NCI-H1105 (cell line): ENCODE results near the gene ARHGAP33.

Experiments used
- DNase-seq: peaks from one replicate; lab custom pipeline; 2025; lab: John Stamatoyannopoulos, UW

ARHGAP33 gene

GRCh38 chr19:35775298-35776101 is at the start of gene ARHGAP33:
ARHGAP33 (plus strand) TSS chr19:35775564; CDS start chr19:35775659, 95 bp downstream.
- DNase-seq, result peak; percentile 99

DNA sequence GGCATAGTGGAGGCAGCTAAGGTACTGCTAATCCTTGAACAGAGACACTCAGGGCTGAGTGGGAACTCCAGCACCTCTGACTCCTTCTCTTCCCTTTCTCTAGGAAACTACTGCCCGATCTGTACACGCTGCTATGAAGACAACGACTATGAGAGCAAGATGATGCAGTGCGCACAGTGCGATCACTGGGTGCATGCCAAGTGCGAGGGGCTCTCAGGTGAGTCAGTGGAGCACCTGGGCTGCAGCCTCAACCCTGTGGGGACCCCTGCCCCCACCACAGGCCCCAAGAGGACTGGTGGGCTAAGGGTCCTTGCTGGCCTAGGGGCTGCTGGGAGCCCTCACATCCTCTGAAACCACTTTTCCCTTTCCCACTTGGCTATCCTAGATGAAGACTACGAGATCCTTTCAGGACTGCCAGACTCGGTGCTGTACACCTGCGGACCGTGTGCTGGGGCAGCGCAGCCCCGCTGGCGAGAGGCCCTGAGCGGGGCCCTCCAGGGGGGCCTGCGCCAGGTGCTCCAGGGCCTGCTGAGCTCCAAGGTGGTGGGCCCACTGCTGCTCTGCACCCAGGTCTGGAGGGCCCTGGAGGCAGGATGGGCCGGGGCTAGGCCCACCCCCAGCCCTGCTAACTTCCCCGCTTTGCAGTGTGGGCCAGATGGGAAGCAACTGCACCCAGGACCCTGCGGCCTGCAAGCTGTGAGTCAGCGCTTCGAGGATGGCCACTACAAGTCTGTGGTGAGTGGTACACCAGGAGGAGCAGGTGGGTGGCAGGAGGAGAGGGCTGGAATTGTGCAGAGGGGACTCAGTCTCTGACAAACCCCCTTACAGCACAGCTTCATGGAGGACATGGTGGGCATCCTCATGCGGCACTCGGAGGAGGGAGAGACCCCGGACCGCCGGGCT is 48.1 kb upstream of the ARHGAP33 start:
- DNase-seq, result no peak

DNA sequence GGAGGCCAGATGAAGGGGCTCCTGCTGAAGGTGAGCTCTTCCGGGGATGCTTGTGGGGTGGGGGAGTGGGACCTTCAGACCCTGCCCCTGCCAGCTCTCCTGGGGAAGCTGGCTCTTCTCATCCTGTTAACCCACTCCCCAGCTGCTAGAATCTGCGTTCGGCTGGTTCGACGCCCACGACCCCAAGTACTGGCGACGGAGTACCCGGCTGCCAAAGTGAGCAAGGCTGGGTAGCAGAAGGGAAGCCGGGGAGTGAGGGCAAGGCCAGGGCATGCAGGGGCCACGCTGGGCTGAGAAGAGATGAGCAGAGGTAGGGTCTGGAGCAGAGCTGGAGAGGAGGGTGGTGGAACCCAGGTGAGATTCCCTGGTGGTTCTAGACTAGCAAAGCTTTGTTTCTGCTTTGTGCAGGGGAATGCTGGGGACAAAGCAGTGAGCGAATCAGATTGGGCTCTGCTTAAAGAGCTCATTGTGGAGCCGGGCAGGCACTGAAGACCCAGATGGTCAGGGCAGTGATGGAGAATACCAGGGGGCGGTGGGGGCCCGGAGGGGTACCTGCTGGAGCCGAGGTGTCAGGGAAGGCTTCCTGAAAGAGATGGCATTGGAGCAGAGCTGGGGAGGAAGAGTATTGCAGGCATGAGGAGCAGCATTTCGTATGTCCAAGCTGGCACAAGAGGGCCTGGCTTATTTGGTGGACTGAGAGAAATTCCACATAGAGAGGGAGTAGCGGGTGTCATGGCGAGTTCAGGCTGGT is 47.2 kb upstream of the ARHGAP33 start:
- no peak for DNase-seq

GRCh38 chr19:35729021-35729420 is 46.3 kb upstream of the ARHGAP33 start:
- no peak for DNase-seq

DNA sequence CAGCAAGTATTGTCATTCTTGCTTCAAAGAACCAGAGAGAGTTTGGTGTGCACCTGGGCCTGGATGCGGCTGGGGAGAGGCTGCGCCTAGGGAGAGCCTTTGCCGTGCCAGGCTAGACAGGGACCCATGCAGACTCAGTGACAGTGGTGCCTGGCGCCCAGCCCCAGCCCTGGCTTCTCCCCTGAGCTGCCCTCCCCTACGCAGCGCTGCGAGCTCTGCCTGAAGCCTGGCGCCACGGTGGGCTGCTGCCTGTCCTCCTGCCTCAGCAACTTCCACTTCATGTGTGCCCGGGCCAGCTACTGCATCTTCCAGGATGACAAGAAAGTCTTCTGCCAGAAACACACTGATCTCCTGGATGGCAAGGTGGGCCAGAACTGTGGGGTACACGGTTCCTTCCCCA is 45.6 kb upstream of the ARHGAP33 start:
- no peak for DNase-seq

DNA sequence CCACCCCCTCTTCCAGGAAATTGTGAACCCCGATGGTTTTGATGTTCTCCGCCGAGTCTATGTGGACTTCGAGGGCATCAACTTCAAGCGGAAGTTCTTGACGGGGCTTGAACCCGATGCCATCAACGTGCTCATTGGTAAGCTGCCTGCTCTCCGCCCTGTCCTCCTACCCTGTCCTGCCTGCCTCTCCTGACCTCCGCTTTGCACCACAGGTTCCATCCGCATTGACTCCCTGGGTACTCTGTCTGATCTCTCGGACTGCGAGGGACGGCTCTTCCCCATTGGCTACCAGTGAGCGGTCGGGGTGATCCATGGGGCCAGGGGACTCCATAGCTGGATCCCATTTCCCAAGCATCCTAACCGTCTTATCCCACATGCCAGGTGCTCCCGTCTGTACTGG is 45.0 kb upstream of the ARHGAP33 start:
- DNase-seq, result no peak

DNA sequence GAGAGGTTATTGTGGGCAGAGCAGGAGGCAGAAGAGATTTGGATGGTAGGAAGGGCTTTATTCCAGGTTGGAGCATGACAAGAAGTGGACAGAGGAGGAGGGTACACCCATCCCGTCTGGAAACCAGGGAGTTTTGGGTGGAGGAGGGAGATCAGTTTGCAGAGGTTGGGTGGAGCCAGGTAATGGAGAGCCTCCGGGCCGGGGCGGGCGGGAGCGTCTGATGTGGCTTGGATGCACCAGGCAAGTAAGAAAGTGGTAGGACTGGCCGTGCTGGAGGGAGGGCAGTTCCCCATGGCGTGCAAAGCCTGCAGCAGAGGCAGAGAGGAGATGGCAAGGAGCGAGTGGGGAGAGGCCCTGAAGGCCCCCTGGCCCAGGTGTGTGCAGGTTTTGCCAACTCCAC is 44.0 kb upstream of the ARHGAP33 start:
- DNase-seq, result no peak

DNA sequence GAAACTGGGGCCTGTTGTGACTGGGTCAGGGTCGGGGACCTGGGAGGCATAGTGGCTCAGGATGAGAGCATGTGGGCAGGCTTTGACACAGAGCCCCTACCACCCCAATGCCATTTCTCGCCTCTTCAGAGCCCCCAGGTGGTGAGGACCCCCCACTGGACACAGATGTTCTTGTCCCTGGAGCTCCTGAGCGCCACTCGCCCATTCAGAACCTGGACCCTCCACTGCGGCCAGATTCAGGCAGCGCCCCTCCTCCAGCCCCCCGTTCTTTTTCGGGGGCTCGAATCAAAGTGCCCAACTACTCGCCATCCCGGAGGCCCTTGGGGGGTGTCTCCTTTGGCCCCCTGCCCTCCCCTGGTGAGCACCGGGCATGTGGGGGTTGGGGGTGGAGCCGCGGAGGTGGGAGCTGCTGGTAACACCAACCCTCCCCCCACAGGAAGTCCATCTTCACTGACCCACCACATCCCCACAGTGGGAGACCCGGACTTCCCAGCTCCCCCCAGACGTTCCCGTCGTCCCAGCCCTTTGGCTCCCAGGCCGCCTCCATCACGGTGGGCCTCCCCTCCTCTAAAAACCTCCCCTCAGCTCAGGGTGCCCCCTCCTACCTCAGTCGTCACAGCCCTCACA is 43.5 kb upstream of the ARHGAP33 start:
- DNase-seq, result no peak

DNA sequence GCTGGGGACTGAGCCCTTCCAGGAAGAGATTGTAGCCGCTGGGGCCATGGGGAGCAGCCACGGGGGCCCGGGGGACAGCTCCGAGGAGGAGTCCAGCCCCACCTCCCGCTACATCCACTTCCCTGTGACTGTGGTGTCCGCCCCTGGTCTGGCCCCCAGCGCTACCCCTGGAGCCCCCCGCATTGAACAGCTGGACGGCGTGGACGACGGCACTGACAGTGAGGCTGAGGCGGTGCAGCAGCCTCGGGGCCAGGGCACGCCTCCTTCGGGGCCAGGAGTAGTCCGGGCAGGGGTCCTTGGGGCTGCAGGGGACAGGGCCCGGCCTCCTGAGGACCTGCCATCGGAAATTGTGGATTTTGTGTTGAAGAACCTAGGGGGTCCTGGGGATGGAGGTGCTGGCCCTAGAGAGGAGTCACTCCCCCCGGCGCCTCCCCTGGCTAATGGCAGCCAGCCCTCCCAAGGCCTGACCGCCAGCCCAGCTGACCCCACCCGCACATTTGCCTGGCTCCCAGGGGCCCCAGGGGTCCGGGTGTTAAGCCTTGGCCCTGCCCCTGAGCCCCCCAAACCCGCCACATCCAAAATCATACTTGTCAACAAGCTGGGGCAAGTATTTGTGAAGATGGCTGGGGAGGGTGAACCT is 42.7 kb upstream of the ARHGAP33 start:
- no peak for DNase-seq

- DNase-seq, result no peak
Observed at GRCh38 chr19:35733180-35734125, 41.9 kb upstream of the ARHGAP33 start.

DNA sequence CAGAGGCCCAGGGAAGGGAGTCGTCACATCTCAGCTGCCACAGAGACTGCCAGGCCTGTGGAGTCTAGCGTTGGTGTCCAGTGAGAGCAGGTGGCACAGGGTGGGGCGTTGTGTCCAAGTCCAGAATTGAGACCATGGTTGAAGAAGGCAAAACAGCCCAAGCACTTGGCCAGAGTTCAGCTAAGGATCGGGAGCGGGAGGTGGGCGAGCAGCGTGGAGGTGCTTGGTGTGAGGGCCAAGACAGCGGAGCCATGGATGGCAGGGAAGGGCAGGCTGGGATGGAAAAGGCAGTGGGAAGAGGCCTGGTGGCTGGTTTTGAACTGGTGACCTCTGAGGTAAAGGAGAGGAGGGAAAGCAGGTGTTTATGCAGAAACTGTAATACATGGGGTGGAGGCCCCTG is 41.1 kb upstream of the ARHGAP33 start:
- DNase-seq, result no peak

DNA sequence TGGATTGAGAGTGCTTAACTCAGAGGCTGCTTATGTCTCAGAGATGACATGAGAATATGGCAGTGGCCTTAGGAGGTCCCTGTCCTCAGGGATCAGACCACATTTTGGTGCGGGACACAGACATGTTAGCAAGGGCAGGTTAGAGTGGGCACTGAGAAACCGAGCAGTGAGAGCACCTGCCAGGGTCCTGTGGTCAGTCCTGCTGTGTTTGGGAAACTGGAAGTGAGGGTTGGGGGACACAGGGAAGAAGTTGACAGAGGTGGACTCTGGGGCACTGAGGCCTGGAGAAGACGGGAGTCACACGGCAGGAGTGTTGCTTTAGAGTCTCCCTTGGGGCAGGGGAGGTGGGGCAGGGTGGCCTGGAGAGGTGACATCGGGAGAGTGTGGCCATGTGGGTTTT is 40.5 kb upstream of the ARHGAP33 start:
- DNase-seq, result no peak

DNA sequence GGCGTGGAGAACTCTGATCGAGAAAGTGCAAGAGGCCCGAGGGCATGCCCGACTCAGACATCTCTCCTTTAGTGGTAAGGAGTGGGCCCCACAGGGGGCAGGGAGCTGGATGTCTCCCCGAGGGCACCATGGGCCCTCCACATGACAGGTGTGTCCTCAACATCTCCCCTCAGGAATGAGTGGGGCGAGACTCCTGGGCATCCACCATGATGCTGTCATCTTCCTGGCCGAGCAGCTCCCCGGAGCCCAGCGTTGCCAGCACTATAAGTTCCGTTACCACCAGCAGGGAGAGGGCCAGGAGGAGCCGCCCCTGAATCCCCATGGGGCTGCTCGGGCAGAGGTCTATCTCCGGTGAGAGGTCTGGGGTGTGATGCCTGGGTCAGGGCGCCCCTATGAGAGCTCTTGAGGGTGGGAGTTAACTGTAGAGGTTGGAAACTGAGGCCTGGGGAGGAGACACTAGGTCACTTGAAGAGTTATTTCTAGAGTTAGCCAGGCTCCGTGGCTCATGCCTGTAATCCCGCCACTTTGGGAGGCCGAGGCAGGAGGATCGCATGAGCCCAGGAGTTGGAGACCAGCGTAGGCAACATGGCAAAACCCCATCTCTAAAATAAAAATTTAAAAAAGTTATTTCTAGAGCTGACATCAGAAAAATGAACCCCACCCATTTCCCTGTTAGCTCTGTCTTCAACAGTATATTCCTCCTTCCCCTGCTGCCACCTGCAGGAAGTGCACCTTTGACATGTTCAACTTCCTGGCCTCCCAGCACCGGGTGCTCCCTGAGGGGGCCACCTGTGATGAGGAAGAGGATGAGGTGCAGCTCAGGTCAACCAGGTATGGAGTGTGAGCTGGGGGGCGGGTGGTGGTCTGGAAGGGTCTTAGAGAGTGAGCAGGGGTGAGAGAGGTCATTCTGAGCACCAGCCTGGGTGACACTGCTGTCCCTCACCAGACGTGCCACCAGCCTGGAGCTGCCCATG is 38.2 kb upstream of the ARHGAP33 start:
- no peak for DNase-seq

DNA sequence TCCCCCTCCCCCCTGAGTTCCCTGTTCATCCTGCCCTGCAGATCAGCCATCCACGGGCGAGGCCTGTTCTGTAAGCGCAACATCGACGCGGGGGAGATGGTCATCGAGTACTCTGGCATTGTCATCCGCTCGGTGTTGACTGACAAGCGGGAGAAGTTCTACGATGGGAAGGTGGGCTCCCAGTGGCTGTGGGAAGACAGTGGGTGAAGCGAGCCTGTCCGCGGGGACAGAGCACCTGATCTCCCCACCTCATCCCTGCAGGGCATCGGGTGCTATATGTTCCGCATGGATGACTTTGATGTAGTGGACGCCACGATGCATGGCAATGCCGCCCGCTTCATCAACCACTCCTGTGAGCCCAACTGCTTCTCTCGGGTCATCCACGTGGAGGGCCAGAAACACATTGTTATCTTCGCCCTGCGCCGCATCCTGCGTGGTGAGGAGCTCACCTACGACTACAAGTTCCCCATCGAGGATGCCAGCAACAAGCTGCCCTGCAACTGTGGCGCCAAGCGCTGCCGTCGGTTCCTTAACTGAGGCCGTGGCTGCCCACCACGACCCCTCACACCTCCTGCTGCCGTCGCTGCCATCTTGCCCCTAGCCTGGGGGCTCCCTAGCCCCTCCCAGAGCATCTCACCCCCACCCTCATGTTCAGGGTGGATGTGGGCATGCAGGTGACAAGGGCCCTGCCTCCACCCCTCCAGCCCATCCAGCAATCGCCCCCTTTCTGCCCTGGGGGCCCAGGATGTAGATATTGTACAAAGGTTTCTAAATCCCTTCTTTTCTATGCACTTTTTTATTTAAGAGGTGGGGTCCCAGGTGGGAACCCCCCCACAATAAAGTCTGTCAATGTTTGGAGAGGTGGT is 37.1 kb upstream of the ARHGAP33 start:
- DNase-seq, result no peak

GRCh38 chr19:35738887-35739229 is 36.5 kb upstream of the ARHGAP33 start:
- DNase-seq, result no peak

DNA sequence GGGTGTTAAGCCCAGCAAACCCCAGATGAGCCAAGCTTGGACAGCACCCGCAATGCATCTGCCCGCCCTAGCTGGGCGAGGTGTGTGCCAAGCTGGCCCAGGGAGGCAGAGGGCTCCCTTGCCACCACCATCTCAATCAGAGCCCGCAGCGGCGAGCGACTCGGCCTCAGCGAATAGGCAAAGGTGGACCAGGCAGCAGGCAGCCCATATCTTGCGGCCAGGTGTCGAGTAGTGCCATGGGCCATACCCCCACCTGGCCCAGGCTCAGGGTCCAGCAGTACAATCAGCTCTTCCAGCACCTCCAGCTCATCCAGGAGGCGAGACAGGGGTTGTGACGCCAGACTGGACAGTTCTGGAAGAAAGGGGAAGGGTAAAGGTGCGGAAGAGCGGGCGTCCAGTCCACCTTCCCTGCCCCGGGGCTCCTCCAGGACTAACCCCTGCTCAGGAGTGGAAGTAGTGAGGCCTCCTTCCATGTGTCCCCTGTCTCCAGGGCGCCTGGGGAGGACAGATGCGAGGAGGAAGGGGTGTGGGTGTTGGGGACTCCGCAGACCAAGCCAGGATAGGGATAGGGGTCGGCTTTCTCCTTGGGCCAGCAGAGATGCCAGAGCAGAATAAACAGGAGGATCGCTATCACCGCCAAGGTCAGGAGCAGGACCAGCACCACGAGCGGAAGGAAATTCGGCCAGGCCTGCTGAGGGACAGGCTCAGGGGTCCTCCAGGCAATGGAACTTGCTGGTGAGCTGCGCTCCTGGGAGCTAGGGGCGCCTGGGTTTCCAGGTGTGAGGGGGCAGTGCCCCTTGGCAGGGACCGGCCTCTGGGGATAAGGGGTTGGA is 35.9 kb upstream of the ARHGAP33 start:
- DNase-seq, result no peak

- peak; percentile 42 for DNase-seq
Observed at GRCh38 chr19:35740108-35740422, 35.3 kb upstream of the ARHGAP33 start.
